ENCODE measurements around the gene EMC7. TPM values are rescaled to one million over a fixed set of nuclear protein-coding genes. Genes with fewer than 3 reads are reported as not detected.
"Not testable (repeated sequence)": the region's sequence is repeated elsewhere in the genome, so short reads cannot be mapped to it uniquely, and the experiment has no call there.

The EMC7 gene
- polyA plus RNA-seq, 3 donors, result 98.2 to 105 (median 99.1) TPM

DNA sequence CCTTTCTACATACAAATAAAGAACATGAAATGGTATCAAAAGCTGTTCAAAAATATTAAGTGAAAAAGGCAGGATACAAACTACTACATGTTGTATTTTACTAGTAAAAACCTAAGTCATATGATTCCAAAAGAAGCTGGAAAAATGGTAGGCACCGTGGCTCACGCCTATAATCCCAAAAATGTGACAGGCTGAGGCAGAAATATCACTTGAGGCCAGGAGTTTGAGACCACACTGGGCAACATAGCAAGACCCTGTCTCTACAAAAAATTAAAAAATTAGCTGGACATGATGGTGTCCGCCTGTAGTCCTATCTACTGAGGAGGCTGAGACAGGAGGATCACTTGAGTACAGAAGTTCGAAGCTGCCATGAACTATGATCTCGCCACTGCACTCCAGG lies 1.7 kb downstream of the EMC7 start:
- DNase-seq (ENCODE audit: low read depth in 3 of 3, low spot score in 2 of 3), result no peak

DNA sequence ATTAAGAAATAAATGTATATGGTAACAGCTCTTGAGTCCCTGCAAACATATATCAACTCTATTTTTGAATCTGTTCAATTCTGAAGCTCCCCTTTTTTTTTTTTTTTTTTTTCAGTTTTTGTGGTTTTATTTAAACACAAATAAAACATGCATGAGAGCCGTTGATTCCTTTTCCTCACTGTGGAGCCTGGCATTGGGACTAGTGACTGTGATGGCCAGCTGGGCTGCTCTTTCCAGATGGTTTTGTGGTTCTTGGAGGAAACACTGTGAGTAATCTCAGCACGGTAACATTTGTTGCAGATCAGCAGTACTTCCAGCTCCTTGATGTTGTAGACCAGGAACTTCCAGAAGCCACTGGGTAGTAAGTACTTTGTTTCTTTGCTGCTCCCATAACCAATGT lies 15.9 kb downstream of the EMC7 start:
- no peak for DNase-seq (ENCODE audit: low read depth in 3 of 3, low spot score in 2 of 3)

DNA sequence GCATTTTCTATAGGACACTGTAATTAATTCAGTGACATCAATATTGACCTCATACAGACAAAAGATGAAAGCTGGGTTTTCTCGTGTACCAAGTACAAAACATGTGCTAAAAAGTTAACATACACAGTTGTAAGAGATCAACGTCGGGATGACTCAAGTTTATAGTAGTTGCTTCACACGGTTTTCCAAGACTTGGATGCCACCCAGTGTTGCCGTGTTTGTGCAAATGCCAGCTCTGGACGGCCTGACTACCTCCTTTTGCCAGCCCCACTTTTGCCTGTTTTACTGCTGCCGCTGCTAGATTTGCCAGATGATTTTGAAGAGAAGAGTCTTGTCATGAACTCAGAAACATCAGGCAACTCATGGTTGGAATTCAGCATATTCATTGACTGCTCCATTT lies 17.6 kb downstream of the EMC7 start:
- no peak for DNase-seq (ENCODE audit: low read depth in 3 of 3, low spot score in 2 of 3)

DNA sequence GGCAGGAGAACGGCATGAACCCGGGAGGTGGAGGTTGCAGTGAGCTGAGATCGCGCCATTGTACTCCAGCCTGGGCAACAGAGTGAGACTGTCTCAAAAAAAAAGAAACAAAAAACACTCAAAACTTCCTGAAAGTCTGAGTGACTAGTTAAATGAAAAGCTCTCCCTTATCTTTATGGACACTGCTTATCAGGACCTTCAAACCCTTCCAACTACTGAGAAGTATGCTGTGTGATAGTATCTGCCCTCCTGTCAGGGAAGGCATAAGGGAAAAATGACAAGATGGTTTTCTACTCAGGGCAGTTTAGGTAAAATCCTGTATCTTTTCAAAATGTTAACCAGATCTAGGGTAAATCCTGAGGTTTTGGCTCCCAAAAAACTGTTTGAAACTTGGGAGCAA lies 21.8 kb downstream of the EMC7 start:
- no peak for DNase-seq (ENCODE audit: low read depth in 3 of 3, low spot score in 2 of 3)

DNA sequence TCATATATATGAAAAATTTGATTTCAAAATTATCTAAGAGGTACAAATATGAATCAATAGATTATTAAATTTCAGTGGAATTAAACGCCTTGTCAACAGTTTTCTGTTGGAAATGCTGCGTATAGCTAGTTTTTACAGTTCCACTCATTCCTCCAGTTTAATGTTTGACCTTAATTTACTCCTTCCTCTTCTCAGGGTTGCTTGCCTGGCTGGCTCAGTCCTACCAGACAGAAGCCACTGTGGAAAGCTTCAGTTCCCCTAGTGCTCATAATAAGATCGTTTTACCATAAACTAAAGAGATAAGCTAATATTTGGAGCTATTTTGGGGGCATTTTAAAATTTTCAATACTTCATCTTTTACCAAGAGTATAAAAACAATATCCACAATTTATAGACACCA lies 22.8 kb downstream of the EMC7 start:
- DNase-seq (ENCODE audit: low read depth in 3 of 3, low spot score in 2 of 3), result no peak

DNA sequence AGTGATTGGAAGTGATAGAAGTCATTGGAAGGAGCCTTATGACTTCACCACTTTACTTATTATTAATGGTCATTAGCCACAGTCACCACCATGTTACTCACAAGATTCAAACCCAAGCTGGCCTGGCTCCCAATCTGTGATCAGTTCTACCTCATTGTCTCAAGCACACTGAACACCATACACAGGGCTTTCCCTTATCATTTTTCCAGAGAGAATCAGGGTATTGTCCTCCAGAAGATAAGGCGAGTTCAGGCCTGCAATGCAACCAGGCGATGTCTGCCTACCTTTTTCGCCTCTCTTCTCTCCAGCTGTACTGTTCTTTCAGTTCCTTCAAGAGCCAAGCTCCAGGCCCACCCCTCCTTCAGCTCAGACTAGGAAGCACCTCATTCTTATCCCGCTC lies 24.9 kb downstream of the EMC7 start:
- no peak for DNase-seq (ENCODE audit: low read depth in 3 of 3, low spot score in 2 of 3)

DNA sequence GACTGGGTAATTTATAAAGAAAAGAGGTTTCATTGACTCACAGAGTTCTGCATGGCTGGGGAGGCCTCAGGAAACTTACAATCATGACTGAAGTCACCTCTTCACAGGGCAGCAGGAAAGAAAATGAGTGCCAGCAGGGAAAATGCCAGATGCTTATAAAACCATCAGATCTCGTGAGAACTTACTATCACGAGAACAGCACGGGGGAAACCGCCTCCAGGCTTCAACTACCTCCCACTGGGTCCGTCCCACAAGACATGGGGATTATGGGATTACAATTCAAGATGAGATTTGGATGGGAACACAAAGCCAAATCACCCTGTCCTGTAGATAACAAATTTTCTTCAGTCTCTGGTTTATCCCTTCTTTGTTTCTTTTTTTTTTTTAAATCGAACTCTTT lies 31.7 kb downstream of the EMC7 start:
- no peak for DNase-seq (ENCODE audit: low read depth in 3 of 3, low spot score in 2 of 3)

DNA sequence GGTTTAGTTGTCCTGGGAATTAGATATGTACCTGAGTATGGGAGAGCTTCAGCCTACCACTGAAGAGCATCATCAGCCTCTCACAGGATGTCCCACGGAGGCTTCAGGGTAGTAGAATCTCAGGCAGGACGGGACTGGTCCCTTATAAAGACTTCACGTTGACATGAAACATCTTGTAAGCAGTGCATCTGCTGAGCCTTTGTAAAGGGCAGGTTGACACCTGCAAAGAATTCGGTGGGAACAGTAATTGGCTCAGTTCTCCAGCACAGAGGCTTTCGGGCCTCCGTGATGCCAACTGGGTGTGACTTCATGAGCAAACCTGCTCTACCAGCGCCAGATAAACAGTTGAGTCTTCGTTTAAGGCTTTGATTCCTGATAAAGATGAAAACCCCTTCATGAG lies 35.7 kb downstream of the EMC7 start:
- DNase-seq (ENCODE audit: low read depth in 3 of 3, low spot score in 2 of 3), result no peak

DNA sequence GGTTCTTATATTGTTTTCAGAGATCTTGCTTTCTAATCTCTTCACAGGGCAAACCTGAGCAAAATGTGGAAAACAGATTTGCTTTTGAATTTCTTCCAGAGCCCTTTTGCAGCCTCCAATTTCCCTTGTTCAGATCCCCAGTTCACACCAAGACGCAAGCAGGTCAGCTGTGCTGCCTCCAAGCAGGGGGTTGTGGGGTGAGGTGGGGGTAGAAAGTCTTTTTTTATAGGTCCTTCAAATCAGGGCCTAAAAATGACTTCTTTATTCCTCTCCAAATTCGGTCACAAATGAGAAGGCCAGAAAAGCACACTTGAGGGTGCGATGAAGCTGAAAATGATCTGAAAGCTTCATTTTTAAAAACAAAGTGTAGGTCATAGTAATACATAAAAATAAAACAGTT lies 36.4 kb downstream of the EMC7 start:
- no peak for DNase-seq (ENCODE audit: low read depth in 3 of 3, low spot score in 2 of 3)

DNA sequence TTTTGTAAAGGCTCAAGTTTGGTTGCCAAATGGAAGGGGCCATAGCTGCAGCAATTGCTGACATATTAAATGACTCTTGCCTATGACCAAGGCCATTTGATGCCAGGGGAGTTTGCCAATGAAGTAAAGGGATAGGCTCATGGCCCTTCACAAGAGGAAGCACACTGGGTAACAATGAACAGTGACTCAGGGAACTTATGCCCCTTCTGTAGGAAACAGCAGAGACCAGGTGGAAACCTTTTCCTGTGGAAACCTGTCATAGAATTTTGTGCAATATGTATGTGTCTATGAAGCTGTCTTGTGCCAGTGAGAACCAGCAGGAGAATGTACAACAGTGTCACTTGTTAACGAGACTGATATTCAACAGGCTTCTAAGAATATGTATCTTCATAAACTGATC lies 37.2 kb downstream of the EMC7 start:
- no peak for DNase-seq (ENCODE audit: low read depth in 3 of 3, low spot score in 2 of 3)

DNA sequence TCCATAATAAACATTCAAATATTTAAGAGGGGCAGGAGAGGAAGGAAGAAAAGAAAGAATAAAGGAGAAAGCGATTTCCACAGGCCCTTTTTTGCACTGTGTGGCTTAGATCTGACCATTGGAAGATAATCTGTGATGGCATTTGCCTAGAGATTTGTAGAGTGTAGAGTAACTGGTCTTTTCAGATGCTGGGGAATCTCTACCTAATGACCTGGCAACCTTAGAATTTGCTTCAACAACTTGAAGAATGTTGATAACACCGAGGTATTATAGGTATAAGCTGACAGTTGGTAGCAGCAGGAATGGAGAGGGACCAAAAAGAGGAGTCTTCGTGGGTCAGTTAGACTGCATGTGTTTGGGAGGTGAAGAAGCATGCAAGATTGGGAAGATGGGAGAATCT lies 41.7 kb downstream of the EMC7 start:
- no peak for DNase-seq (ENCODE audit: low read depth in 3 of 3, low spot score in 2 of 3)

DNA sequence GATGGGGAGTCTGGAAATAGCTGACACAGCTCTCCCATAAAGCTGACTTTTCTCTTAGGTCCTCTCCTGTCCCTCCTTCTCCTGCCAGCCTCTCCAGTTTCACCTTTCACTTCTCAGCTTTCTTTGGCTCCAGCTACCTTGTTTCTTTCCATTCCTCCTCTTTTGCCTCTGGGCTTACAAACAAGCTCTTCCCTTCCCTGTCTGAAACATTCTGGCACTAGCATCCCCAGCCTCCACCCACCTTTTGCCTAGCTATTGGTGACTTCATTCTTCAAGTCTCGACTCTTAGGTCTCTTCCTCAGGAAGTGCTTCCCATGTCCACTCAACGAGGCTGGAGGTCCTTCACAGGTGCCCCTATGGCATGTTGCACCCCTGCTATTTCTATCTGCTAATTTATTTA lies 42.2 kb downstream of the EMC7 start:
- no peak for DNase-seq (ENCODE audit: low read depth in 3 of 3, low spot score in 2 of 3)

DNA sequence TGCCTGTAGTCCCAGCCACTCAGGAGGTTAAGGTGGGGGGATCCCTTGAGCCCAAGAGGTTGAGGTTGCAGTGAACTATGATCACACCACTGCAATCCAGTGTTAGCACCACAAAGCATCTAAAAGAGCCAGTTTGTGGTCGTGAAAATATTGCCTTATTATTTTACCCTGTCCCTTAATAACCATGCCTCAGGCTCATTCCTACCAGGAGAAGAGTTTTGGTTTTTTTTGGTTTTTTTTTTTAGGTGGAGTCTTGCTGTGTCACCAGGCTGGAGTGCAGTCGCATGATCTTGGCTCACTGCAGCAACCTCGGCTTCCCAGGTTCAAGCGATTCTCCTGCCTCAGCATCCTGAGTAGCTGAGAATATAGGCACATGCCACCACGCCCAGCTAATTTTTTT lies 44.8 kb downstream of the EMC7 start:
- DNase-seq (ENCODE audit: low read depth in 3 of 3, low spot score in 2 of 3), result no peak

DNA sequence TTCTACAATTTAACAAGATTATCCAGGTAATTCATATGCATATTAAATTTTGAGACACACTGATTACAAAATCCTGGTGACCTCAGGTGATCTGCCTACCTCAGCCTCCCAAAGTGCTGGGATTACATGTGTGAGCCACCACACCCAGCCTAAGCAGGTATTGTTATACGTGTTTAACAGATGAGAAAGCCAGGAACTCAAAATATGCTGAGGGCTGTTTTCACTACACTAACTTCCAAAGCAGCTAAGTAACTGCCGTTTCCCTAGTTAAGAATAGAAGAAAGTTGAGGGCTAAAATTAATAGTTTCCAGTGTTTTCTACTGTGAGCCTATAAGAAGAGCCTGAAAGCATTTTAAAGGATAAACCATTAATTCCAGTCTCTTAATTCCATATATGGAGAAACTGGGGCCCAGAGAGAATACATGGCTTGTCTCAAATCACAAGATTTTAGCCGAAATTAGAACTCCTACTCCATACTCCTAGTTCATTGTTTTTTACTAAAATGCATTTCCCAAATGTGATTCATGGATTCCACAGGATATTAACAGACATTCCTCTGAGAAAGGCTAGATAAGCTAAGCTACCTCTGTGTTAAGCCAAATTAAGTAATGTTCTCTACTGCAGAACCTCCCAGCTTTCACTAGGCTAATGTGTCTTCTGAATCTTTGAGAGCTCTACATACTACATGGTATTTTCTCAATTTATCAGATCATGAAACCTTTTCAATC lies 45.6 kb downstream of the EMC7 start:
- no peak for DNase-seq (ENCODE audit: low read depth in 3 of 3, low spot score in 2 of 3)

DNA sequence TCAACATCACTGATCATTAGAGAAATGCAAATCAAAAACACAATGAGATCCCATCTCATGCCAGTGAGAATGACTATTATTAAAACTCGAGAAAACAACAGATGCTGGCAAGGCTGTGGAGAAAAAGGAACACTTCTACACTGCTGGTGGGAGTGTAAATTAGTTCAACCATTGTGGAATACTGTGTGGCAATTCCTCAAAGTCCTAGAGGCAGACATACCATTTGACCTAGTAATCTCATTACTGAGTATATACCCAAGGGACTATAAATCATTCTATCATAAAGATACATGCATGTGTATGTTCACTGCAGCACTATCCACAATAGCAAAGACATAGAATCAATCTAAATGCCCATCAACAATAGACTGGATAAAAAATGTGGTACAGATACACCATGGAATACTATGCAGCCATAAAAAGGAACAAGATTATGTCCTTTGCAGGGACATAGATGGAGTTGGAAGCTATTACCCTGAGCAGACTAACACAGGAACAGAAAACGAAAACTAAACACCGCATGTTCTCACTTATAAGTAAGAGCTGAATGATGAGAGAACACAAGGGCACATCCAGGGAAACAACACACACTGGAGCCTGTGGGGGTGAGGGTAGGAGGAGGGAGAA lies 47.5 kb downstream of the EMC7 start:
- DNase-seq (ENCODE audit: low read depth in 3 of 3, low spot score in 2 of 3), result no peak

DNA sequence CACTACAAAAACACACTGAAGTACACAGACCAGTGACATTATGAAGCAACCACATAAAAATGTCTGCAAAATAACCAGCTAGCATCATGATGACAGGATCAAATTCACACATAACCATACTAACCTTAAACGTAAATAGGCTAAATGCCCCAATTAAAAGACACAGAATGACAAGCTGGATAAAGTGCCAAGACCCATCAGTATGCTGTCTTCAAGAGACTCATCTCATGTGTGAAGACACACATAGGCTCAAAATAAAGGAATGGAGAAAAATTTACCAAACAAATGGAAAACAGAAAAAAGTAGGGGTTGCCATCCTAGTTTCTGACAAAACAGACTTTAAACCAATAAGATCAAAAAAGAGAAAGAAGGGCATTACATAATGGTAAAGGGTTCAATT lies 51.3 kb downstream of the EMC7 start:
- not testable (repeated sequence) for DNase-seq (ENCODE audit: low read depth in 3 of 3, low spot score in 2 of 3)

DNA sequence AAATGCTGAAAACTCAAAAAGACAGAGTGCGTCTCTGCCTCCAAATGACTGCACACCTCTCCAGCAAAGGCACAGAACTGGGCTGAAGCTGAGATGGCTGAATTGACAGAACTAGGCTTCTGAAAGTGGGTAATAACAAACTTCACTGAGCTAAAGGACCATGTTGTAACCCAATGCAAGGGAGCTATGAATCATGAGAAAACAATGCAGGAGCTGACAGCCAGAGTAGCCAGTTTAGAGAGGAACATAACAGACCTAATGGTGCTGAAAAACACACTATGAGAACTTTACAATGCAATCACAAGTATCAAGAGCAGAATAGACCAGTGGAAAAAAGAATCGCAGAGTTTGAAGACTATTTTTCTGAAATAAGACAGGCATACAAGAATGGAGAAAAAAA lies 52.5 kb downstream of the EMC7 start:
- DNase-seq (ENCODE audit: low read depth in 3 of 3, low spot score in 2 of 3), result no peak

DNA sequence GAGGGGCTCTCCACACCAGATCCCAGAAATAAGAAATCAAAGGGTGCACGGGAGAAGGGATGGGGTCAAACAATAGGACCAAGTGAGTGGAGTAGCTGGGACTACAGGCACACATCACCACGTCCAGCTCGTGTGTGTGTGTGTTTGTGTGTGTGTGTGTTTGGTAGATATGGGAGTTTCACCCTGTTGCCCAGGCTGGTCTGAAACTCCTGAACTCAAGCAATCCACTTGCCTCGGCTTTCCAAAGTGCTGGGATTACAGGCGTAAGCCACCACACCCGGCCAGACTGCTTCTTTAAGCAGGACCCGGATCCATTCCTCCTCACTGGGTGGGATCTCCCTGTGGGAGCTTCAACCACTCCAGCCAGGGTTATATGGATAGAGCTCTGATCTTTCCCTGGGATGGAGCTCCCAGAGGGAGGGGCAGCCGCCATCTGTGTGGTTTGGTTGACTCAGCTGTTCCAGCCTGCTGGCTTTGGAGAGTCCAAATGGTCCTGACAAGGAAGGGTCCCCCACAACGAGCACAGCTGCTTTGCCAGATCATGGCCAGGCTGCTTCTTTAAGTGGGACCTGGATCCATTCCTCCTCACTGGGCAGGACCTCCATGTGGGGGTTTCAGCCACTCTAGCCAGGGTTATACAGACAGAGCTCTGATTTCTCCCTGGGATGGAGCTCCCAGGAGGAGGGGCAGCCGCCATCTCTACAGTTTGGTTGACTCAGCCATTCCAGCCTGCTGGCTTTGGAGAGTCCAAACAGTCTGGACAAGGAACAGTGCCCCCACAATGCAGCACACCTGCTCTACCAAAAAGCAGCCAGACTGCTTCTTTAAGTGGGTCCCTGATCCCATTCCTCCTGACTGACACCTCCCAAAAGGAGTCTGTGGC lies 53.5 kb downstream of the EMC7 start:
- no peak for DNase-seq (ENCODE audit: low read depth in 3 of 3, low spot score in 2 of 3)

DNA sequence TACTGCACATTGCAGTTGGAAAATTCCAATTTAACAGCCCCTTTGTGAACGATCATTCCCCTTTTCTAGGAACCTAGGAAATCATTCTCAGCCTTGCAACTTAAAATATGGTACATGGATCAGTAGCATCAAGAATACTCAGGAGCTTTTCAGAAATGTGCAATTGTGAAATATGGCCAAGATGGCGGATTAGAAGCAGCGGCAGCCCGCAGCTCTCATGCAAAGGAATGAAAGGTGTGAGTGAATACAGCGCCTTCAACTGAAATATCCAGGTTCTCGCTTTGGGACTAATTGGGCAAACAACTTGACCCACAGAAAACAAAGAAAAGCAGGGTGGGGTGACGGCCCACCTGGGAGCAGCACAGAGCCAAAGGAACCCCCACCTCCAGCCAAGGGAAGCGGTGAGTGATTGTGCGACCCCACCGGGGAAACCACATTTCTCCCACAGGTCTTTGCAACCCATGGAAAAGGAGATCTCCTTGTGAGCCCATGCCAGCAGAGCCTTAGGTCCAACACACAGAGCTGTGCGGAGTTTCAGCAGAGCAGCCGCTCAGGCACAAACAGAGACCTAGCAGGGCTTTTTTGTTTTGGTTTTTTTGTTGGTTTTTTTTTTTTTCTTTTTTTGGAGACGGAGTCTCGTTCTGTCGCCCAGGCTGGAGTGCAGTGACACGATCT lies 55.1 kb downstream of the EMC7 start:
- DNase-seq (ENCODE audit: low read depth in 3 of 3, low spot score in 2 of 3), result no peak

DNA sequence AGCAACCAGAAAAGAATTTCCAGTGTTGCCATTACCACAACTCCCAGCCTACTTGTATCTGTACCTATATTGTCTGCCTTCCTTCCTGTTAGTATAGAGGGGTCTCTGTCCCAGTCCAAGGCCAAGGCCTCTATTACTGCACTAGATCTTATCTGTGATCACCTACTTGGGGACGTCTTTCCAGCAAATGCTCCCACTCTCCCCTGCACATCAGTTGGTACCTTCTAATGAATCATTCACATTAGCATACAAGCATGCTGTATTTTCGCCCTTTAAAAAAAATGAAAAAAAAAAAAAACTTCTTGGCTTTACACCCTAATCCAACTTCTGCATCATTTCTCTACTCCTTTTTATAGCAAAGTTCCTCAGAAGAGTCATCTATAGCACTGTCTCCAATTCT lies 57.8 kb downstream of the EMC7 start:
- no peak for DNase-seq (ENCODE audit: low read depth in 3 of 3, low spot score in 2 of 3)

DNA sequence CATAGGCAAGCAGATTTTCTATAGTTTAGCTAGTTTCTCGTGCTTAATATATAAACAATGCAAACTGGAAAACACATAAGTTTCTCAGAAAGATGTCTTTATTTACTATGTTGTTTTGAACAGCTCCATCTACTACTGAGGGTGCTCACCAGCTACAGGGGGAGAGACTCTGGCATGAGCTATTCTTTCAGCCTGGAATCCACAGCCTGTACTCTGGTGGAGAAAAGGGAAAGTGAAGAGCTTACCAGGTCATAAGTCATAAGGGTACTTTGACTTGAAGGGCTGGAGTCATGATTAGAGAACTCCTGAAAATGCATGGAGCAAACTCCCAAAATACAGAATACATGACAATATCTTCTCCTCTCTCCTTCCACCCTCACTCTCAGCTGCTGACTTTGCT lies 58.3 kb downstream of the EMC7 start:
- no peak for DNase-seq (ENCODE audit: low read depth in 3 of 3, low spot score in 2 of 3)

All from right renal cortex interstitium (tissue), 3 donors.